Measurements from ENCODE around the gene TEPSIN. TPM values are rescaled to one million over a fixed set of nuclear protein-coding genes. Genes with fewer than 3 reads are reported as not detected.

Gene TEPSIN
- total and polyA plus RNA-seq, 2 of the 8 experiments (the other 6 are each of a cell fraction or from before 2014, with no cell fraction given) = 22.9 to 28.0 TPM

DNA sequence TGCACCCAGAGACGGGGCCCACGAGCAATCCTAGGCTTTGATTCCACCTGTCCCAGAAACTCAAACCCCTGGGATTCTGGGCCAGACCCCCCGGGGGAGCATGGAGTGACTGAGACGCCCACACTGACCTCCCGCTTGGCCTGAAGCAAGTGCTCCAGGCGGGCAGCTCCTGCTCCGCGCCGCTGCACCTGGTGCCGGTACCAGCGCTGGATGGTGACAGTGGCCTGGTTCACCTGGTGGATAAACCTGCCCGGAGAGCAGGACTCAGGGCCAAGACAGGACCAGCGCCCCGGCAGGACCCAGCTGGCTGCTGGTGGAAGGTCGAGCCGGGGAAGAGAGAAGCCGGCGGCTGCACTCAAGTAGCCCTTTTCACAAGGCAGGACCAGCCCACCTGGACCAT is 38.7 kb downstream of the TEPSIN start (continued):
- TF ChIP-seq, protein P1, sequence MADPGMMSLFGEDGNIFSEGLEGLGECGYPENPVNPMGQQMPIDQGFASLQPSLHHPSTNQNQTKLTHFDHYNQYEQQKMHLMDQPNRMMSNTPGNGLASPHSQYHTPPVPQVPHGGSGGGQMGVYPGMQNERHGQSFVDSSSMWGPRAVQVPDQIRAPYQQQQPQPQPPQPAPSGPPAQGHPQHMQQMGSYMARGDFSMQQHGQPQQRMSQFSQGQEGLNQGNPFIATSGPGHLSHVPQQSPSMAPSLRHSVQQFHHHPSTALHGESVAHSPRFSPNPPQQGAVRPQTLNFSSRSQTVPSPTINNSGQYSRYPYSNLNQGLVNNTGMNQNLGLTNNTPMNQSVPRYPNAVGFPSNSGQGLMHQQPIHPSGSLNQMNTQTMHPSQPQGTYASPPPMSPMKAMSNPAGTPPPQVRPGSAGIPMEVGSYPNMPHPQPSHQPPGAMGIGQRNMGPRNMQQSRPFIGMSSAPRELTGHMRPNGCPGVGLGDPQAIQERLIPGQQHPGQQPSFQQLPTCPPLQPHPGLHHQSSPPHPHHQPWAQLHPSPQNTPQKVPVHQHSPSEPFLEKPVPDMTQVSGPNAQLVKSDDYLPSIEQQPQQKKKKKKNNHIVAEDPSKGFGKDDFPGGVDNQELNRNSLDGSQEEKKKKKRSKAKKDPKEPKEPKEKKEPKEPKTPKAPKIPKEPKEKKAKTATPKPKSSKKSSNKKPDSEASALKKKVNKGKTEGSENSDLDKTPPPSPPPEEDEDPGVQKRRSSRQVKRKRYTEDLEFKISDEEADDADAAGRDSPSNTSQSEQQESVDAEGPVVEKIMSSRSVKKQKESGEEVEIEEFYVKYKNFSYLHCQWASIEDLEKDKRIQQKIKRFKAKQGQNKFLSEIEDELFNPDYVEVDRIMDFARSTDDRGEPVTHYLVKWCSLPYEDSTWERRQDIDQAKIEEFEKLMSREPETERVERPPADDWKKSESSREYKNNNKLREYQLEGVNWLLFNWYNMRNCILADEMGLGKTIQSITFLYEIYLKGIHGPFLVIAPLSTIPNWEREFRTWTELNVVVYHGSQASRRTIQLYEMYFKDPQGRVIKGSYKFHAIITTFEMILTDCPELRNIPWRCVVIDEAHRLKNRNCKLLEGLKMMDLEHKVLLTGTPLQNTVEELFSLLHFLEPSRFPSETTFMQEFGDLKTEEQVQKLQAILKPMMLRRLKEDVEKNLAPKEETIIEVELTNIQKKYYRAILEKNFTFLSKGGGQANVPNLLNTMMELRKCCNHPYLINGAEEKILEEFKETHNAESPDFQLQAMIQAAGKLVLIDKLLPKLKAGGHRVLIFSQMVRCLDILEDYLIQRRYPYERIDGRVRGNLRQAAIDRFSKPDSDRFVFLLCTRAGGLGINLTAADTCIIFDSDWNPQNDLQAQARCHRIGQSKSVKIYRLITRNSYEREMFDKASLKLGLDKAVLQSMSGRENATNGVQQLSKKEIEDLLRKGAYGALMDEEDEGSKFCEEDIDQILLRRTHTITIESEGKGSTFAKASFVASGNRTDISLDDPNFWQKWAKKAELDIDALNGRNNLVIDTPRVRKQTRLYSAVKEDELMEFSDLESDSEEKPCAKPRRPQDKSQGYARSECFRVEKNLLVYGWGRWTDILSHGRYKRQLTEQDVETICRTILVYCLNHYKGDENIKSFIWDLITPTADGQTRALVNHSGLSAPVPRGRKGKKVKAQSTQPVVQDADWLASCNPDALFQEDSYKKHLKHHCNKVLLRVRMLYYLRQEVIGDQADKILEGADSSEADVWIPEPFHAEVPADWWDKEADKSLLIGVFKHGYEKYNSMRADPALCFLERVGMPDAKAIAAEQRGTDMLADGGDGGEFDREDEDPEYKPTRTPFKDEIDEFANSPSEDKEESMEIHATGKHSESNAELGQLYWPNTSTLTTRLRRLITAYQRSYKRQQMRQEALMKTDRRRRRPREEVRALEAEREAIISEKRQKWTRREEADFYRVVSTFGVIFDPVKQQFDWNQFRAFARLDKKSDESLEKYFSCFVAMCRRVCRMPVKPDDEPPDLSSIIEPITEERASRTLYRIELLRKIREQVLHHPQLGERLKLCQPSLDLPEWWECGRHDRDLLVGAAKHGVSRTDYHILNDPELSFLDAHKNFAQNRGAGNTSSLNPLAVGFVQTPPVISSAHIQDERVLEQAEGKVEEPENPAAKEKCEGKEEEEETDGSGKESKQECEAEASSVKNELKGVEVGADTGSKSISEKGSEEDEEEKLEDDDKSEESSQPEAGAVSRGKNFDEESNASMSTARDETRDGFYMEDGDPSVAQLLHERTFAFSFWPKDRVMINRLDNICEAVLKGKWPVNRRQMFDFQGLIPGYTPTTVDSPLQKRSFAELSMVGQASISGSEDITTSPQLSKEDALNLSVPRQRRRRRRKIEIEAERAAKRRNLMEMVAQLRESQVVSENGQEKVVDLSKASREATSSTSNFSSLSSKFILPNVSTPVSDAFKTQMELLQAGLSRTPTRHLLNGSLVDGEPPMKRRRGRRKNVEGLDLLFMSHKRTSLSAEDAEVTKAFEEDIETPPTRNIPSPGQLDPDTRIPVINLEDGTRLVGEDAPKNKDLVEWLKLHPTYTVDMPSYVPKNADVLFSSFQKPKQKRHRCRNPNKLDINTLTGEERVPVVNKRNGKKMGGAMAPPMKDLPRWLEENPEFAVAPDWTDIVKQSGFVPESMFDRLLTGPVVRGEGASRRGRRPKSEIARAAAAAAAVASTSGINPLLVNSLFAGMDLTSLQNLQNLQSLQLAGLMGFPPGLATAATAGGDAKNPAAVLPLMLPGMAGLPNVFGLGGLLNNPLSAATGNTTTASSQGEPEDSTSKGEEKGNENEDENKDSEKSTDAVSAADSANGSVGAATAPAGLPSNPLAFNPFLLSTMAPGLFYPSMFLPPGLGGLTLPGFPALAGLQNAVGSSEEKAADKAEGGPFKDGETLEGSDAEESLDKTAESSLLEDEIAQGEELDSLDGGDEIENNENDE (IDR thresholded peaks at IDR 0.05; ENCODE audit: insufficient replicate concordance, low read length) = no peak
- TF ChIP-seq USF2 (IDR thresholded peaks at IDR 0.05; ENCODE audit: low read length) = no peak
- TF ChIP-seq EZH2 (IDR thresholded peaks at IDR 0.05; ENCODE audit: low read depth, low read length, severe bottlenecking) = no peak
- TF ChIP-seq CEBPB (IDR thresholded peaks at IDR 0.05; ENCODE audit: low read depth, low read length) = no peak
- TF ChIP-seq EGR1 (IDR thresholded peaks at IDR 0.05; ENCODE audit: borderline replicate concordance, low read depth, low read length) = no peak
- no peak for TF ChIP-seq CHD2 (IDR thresholded peaks at IDR 0.05; ENCODE audit: low read length)
- no peak for TF ChIP-seq BRCA1 (IDR thresholded peaks at IDR 0.05; ENCODE audit: low read depth, low read length)
- no peak for TF ChIP-seq CREB1 (IDR thresholded peaks at IDR 0.05)

Data from H1 (cell line).